GM18867 (cell line): ENCODE data around the gene OR51F1.
"Not testable (repeated sequence)": the region's sequence is repeated elsewhere in the genome, so short reads cannot be mapped to it uniquely, and the experiment has no call there.

ENCODE experiments used
- ATAC-seq: cut with Tn5 transposase; IDR thresholded peaks from one replicate; pipeline ENCODE4 v1.9.1; 2021; ENCODE audit warnings: mild to moderate bottlenecking, moderate library complexity; ENCODE audit not compliant: unreplicated experiment

Gene OR51F1, protein sequence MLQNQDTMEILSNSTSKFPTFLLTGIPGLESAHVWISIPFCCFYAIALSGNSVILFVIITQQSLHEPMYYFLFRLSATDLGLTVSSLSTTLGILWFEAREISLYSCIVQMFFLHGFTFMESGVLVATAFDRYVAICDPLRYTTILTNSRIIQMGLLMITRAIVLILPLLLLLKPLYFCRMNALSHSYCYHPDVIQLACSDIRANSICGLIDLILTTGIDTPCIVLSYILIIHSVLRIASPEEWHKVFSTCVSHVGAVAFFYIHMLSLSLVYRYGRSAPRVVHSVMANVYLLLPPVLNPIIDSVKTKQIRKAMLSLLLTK

DNA sequence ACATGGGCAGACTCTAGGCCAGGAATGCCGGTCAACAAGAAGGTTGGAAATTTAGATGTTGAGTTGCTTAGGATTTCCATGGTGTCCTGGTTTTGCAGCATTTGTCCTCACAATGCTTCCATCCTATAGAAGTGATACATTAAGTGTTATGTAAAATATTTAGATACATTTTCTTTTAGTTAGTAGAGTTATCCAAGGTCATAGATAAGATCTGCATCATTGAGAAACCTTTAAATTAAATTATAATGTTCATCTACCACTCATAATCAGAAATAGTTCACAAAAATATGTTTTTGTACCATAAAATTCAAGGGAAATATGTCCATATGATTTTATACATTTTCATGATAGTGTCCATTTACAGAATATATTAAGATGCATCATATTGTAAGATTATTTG lies at the start of gene OR51F1:
Gene OR51F1, minus strand, starts transcription at position 101 of the 400 bp plus-strand sequence. Its CDS starts 0 bp downstream, at position 101.
- no peak for ATAC-seq

DNA sequence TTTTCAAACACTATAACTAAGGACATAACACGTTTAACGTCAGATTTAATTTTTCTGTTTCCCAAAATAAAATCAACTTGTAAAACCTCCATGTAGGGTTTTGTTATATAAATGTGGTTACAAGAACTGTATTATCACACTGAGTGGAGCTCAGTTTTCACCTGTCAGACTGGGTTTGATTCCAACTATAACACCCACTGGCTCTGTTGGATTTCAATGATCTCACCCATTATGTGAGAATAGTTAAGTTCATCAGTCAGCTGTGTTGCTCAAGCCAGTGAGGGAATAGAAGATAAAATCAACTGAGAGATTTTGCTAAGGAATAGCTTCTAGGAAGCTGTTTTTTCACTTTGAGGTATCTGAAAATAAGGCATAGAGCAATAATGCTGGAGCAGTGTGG lies 39.5 kb upstream of the OR51F1 start:
- ATAC-seq: no peak

DNA sequence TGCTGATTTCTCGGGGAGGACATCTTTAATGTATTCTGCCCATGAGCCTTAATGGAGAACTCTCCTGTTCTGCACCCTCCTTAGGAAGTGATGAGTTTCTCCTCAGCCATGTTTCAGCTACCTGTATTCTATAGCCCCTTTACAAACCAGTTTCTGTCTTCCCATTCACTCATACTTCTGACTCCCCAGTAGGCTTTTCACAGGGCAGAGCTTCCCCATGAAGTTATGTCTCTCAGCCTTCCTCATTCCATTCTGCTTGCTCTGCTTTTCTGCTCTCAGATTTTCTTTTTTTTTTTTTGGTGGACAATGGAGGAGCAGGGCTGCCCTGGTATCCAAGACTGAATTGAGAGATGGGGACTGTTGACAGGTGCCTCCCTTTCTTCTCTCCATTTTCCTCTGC lies 38.7 kb upstream of the OR51F1 start:
- ATAC-seq: no peak

DNA sequence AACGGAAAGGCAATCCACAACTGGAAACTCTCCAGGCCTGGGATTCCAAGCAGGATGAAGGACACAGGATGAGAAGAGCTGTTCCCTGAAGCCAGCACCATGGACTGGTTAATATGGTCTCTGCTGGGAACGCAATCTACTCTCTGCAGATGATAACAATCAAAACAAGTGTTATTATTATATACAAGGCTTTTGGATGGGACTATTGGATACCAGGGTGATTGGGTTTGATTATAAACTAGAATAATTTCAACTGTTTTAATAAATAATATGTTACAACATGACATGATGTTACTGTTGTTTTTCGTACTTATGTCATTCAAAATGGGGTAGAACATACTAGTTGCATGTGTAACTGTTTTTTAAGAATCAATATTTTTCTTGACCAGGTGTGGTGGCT lies 34.5 kb upstream of the OR51F1 start, which contains the start of gene OR52R1:
Gene OR52R1, minus strand, starts transcription at position 101 of the 400 bp plus-strand sequence. Its CDS starts 0 bp downstream, at position 101.
- ATAC-seq: no peak

DNA sequence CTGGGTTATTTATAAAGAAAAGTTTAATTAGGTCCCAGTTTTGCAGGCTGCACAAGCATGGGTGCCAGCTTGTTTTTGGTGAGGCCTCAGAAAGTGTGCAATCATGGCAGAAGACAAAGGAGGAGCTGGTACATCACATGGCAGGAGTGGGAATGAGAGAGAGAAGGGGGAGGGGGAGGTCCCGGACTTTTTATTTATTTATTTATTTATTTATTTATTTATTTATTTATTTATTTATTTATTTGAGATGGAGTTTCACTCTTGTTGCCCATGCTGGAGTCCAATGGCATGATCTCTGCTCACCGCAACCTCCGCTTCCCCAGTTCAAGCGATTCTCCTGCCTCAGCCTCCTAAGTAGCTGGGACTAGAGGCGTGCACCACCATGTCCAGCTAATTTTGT lies 31.6 kb upstream of the OR51F1 start:
- not testable (repeated sequence) for ATAC-seq

DNA sequence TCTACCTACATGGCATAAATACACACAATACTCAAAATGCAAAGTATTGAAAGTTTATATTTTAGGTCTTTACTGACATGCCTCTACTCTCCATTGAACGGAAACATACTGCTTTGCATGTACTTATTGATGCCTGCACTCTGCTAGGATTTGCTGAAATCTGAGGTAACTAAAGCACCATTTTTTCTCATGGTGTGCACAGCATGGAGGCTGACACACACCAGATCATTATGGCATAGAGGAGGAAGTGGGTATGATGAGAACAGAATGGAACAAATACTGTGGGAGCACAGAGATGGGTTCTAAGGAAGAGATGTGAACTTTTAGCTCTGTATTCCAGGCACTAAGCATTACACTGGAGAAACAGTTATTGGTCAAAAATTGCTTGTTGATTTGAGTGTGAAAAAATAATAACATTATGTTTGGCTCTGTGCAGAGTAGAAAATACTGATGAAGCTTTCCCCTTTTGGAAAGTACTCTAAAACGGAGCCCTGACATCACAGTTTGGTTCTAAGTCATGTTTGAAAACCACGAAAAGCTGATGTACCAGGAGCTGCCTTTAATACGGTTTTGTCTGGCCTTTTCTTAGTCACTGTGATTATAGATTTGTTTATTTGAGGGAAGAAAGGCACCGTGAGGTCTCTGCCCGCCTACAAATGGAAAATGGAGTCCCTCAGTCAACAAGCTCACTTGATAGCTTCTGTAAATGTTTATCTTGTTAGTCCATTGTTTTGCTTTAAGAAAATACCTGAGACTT lies 28.9 kb upstream of the OR51F1 start:
- ATAC-seq: no peak

DNA sequence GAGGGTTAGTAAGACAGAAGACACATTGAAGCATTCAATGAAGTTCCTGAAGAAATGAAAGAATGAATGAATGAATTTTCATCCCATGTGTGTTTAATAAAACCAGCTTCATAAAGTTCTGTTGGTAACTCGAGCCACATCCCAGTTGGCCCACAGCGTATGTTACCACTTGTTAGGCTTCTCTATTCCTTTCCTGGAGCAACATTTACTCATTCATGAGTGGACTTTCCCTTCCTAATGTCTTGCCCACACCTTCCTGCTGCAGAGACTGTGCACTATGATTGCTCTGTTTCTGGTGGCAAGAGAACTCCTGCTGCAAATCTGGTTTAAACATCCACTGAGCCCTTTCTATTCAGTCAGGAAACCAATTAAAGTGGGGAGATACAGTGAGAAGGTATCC lies 27.5 kb upstream of the OR51F1 start:
- no peak for ATAC-seq

DNA sequence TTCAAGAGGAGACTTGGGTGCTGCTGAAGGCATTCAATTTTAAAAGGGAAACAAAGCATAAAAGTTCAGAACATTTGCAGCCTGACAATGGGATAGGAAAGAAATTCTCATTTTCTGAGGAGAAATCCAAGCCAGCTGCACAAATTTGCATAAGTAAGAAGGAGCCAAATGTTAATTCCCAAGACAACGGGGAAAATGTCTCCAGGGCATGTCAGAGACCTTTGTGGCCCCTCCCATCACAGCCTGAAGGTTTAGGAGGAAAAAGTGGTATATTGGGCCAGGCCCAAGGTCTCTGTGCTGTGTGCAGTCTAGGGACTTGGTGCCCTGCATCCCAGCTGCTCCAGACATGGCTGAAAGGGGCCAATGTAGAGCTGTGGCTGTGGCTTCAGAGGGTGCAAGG lies 12.7 kb upstream of the OR51F1 start:
- ATAC-seq: no peak

DNA sequence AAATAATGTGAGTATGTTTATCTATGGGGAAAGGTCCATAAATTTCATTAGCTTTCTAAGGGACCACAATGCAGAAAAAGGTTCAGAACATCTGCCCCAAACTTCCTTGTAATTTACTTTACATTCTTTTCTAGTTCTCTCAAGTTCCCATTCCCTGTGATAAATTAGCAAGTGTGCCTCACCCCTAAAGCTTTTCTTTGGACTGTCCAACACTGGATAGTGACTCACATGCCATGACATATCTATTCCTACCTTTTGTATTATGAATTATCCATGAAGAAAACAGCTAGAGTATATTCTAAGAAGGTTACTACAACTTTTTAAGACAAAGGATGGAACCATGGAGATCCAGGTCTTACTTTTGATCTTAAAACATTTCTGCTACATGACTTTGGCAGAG lies 1.6 kb downstream of the OR51F1 start:
- no peak for ATAC-seq

DNA sequence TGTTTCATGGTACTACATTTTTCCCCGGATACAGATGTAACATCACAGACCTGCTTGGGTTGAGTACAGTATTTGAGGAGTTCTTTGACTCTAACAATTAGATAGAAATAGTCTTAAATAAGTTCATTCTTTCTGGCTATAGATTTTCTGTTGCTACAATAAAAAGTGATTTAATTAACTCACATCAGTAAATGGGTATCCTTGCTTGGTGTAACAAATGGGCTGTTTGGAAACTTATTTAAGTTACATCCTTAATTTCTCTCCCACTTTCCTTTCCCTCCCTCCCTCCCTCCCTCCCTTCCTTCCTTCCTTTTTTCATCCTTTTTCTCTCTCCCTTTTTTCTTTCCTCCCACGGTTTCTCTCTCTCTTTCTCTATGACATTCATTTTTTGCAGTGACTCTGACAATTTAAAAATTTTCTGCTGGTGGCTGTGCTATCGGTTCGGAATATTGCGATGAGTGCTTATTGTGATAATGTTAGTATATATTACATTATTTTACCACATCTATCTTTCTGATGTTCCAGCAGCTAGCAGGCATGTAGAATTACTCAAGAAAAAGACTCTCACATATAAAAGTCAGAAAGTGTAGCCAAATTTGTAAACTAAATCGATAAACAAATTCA lies 3.2 kb downstream of the OR51F1 start:
- ATAC-seq: no peak

DNA sequence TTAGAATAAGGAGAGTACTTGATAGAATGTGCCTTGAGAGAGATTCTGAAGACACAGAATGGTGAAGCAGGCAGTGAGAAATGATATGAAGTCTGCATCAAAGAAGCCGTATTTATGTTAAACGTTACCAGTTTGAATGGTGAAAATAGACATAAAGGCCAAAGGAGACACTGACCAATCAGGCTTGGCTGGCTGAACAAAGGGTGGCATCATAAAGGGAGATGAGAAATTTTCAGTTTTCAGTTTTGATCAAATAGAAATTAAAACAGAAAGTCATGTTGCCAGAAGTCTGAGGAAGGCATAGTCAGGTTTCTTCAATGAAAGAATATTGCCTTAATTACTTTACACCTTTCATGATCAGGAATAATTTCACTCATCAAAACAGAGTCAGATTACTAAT lies 6.6 kb downstream of the OR51F1 start:
- peak; percentile 94 for ATAC-seq

DNA sequence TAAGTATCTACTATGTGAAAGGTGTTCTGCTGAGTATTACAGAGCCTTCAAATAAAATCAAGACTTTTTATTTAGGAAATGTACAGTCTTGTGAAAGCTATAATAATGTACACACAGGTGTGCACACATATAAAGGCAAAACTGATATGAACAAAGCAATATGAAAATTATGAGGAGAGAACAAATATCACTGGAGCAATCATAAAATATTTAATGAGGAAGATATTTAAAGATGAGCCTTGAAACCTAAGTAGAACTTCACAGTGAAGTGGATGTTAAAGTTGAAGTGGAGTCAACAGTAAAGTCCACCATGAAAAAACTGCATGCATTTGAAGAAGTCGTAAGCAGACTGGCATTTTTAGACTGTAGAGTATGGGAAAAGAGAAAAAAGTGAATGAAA lies 18.5 kb downstream of the OR51F1 start:
- no peak for ATAC-seq

DNA sequence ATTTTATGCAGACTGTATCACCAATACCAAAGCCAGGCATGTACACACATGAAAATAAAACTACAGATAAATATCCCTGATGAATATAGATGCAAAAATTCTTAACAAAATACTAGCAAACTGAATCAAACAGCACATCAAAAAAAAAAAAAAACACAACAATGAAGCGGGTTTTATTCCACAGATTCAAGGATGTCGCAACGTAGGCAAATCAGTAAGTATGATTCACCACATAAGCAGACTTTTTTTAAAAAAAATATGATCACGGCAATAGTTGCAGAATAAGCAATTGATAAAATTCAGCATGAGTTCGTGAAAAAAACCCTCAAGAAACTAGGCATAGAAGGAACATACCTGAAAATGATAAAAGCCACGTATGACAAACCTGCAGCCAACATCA lies 21.3 kb downstream of the OR51F1 start:
- no peak for ATAC-seq

DNA sequence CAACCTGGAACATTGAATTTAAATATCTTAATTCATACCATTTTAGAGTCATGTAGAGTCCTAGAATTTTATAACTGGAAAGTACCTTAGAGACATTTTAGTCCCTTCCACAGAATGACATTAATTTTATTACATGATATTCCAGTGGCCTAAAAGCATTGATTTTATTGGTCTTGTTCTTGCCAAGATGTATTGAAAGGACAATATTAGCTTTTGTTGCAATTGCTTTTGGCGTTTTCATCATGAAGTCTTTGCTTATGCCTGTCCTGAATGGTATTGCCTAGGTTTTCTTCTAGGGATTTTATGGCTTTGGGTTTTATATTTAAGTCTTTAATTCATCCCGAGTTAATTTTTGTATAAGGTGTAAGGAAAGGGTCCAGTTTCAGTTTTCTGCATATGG lies 29.0 kb downstream of the OR51F1 start:
- ATAC-seq: no peak

DNA sequence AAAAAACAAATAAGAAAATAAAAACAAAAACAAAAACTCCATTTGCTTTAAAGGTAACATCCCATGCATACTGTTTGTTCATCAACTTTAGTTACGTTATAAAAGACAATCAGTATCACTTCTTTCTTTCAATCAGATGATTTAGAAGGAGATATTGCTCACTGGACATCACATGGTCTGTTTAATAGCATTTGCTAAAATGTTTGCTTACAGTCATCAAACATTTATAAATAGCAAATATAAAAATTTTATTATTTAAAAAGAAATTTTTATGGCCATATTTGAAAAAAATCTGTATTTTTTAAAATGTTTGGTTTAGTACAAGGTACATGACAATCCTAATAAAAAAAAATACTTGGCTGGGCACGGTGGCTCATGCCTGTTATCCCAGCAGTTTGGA lies 42.6 kb downstream of the OR51F1 start:
- no peak for ATAC-seq

DNA sequence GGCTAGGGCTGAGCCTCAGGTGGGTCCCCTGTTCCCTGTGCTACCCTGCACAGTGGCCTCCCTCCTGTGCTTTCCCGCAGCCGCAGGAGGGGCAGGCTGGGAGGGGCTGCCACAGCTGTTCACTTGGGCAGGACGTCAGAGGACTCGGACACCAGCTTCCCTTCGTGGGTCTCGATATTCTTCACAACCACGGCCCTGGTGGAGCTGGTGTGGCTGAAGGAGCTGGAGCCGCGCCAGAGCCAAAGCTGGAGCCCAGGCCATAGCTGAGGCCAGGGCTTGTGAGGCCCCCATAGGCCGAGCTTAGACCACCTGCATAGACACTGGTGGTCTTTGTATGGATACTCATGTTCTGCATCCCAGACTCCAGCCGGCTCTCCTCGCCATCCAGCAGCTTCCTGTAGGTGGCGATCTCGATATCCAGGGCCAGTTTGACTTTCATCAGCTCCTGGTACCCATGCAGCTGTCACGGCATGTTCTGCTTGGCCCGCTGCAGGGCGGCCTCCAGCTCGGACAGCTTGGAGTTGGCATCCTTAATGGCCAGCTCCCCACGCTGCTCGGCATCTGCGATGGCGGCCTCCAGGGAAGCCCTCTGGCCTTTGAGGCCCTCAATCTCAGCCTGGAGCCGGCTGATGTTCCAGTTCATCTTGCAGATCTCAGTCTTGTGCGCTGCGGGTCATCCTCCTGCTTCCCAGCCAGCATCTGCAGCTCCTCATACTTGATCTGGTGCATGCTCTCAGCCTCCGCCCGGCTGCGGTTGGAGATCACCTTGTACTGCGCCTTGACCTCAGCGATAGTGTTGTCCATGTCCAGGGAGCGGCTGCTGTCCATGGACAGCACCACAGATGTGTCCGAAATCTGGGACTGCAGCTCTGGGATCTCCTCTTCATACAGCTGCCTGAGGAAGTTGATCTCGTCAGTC lies 46.9 kb downstream of the OR51F1 start:
- ATAC-seq: not testable (repeated sequence)
